NCI-H2029 (cell line): ENCODE data around the gene PIK3R1.
"Not testable (repeated sequence)": the region's sequence is repeated elsewhere in the genome, so short reads cannot be mapped to it uniquely, and the experiment has no call there.

Source experiments
- DNase-seq: peaks from one replicate; lab custom pipeline; 2025; lab: John Stamatoyannopoulos, UW

Gene PIK3R1

GRCh38 chr5:68226546-68227073 lies 11.1 kb downstream of the PIK3R1 start:
- DNase-seq = no peak

DNA sequence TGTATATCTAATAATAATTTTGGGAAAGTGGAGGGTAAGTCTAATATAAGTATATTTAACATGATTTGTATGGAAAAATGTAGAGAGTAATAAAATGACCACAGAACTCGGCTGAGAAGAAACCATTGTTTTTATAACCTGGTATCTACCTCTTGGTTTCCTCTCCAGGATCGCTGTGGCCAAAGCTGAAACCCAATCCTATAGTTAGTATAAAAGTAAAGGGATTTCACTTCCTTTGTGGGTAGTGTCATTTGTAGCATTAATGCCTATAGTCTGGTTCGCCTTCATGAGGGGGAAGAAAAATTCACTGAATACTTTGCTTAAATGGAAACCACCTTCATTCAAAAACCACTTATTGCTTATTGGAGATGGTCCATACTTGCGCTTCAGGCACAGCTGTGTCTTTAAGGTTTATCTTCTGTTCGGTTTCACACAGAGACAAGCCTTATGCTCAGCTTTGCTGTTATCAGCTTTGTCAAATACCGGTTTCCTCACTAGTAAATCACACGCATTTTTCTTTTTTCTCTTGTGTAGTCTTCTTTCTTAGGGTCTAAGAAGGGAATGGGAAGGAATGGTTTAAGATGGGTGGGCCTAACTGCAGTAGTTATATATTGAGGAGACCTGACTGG lies 12.1 kb downstream of the PIK3R1 start:
- DNase-seq = no peak

DNA sequence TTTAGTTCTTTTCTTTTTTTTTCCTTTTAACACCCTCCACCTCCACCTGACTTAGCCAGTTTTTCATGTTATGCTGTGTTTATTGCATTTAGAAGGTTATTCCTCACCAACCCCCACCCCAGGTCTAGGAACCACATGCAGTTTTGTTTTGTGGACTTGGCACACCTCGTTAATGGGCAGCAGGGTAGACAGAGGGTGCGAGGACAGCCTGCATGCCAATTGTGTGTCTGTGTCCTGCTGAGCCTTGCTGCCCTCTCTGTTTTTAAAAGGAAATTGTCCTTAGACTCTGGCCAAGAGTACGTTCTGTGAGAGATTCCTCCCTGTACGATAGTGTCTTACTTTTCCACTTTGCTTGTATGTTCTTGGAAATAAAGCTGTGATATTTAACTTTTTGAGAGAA lies 13.9 kb downstream of the PIK3R1 start:
- no peak for DNase-seq

DNA sequence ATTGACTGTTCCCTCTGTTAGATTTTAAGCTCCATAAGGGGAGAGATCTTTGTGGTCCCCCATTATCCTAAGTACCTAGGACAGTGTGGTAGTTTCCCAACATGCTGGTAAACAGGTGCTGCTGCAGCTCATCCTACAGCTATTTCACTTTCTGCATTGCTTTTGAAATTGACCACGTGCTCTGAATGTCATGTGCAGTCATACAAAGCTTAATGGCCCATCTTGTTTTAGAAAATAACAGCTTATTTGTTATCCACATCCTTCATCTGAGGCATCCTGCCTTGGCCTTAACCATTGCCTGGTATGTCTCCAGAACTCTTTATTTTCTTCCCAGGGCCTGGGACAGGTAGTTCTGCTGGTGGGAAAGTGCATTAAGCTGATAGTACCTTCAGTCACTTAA lies 14.7 kb downstream of the PIK3R1 start:
- DNase-seq = no peak

GRCh38 chr5:68231414-68232076 lies 16.0 kb downstream of the PIK3R1 start:
- no peak for DNase-seq

DNA sequence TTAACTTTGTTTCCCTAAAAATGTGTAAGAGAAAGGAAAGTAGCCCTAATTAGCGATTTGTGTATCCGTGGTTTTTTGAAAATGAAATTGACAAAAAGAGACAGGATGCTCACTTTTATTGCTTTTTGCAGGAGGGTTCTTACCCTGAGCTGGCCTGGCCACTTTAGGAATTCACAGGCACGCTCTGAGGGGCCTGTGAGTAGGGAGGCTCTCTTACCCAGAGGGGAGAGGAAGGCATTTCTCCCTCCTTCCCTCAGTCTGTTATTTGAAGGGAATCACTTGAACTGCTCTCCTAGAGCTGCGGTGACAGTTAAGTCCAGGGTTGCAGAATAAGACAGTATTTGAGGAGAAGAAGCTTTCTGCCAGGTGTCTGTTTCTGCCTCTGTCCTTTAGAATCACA lies 16.7 kb downstream of the PIK3R1 start:
- no peak for DNase-seq

DNA sequence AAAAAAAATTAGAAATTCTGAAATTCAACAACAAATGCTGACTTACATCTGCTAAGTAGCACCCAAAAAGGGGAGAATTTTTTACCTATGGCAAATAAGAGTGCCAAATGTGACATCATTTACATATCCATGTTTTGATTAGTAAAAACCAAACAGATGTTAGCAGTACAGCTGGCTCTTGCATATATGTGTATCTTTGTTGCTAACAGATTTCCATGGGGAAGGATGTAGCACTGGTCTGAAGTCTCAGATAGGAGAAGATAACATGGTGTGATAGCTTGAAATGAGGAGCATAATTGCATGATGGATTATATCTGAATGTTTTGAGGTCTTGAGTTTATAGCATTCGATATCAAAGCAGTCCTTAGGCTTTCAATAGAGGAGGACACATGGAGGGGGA lies 17.5 kb downstream of the PIK3R1 start:
- DNase-seq = no peak

DNA sequence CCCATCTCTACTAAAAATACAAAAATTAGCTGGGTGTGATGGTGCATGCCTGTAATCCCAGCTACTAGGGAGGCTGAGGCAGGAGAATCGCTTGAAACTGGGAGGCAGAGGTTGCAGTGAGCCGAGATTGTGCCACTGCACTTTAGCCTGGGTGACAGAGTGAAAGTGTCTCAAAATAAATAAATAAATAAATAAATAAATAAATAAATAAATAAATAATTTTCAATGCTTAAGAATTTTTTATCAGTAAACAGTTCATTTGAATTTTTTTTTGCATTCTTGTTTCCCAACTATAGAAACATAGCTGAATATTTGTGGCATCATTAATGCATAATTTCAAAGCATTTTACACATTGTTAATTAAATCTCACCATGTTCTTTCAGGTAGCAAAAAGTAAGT lies 19.7 kb downstream of the PIK3R1 start:
- DNase-seq = not testable (repeated sequence)

GRCh38 chr5:68237715-68238114 lies 22.2 kb downstream of the PIK3R1 start:
- DNase-seq = no peak

- DNase-seq = no peak
Observed at GRCh38 chr5:68239487-68239886, 23.9 kb downstream of the PIK3R1 start.

- DNase-seq = no peak
Observed at GRCh38 chr5:68240202-68240601, 24.6 kb downstream of the PIK3R1 start.

DNA sequence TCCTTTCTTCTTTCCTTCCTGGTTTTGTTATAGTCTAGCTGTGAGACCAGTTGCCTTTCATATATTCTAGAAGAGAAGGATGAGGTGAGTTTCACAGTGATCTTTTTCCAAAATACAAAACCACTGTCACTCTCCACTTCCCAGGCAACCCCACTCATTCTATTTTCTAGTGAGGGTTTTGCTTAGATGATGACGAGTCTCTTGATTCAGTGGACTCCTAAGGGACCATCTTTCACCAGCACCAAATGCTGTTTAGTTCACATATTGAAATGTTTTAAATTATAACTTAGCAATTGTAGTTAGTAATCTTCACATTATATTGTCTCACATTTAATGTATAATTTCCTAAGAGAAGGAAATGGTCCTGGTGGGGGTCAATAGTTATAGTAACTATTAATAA lies 25.2 kb downstream of the PIK3R1 start:
- no peak for DNase-seq

DNA sequence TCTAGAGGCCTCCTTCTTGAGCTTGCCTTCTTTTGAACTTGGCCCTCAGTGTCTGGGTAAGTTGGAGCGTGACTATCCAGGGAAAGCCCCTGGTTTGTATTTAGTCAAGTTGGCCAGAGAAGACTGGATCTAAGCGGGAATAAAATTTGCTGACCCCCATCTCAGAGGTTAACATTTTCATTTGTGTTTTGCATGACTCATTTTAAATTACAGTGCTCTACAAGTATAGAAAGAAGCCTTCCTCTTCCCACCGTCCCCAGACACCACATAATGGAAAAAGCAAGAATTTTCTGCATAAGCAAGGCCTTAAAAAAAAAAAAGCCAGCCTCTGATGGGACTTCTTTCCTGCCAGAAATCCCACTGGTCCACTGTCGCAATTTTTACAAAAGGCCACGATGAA lies 27.2 kb downstream of the PIK3R1 start:
- DNase-seq = no peak

DNA sequence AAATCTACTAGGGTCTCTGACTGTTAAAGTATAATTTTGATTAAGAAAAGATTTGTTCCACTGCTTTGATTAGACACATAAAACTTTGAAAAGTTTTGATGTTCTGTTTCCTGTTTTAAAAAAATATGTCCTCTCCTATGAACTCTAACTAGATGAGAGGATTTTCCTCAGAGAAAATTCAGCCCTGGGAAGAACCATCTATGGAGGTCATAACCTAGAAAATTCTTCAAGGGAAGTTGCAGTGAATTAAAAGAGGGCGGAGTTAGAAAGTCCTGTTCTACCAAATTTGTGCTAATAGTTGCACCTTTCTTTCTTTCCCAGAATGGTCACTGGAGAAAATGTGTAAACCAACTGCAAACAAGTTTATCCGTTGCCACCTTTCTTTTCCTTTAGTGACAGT lies 27.7 kb downstream of the PIK3R1 start:
- DNase-seq = no peak

DNA sequence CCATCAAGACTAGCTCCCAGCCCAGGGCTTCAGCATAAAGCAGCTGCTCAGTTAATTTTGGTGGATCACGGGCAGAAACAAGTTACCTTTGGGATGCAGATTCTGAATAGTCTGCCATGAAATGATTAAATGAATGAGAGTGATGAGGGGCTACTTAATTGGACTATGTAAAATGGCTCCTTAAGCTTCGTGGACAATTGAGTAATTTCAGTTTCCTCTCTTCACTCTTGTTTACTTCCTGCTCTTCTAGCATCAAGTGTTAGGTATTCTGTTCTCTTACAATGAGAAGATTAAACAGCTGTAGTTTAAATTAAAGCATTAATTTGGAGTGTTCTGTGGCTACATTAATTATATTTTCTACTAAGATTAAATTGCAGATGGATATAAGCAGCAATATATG lies 28.1 kb downstream of the PIK3R1 start:
- peak; percentile 55 for DNase-seq

- DNase-seq = no peak
Observed at GRCh38 chr5:68245319-68245718, 29.8 kb downstream of the PIK3R1 start.

DNA sequence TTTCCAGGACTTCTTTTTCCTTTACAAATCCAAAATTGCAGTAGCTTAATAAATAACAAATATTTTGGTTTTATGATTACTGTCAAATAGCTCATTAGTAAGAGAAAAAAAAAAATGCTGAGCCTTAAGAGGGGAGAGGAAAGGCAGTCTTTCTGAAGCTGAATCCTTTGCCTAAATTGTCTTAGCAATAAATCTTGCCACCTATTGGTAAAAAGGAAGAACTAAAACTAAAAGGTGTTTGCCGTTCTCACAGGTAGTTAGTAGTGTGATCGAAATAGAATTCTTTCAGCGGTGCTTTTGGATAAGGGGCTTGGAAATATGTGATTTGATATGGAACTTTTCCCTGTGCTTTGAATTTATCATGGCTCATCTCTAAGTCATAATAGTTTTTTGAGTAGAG lies 31.2 kb downstream of the PIK3R1 start:
- no peak for DNase-seq

- no peak for DNase-seq
Observed at GRCh38 chr5:68247627-68248026, 32.1 kb downstream of the PIK3R1 start.

DNA sequence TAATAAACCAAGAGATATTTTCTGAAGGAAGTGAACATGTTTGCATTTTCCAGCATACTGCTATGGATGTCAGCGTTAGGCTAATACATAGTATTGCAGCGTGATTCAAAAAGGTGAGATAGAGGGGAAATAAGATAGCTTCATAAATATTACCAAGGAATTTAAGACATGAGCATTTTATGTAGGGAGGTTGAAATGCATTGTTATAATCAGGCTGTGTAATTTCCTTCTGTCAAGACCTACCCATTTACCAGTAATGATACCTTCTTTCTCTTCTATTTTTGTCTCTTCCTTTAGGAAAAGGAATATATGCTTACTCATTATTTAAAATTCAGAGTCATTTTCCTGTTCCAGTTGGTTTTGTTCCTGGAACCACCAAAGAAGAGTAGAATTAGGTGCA lies 33.3 kb downstream of the PIK3R1 start:
- no peak for DNase-seq

DNA sequence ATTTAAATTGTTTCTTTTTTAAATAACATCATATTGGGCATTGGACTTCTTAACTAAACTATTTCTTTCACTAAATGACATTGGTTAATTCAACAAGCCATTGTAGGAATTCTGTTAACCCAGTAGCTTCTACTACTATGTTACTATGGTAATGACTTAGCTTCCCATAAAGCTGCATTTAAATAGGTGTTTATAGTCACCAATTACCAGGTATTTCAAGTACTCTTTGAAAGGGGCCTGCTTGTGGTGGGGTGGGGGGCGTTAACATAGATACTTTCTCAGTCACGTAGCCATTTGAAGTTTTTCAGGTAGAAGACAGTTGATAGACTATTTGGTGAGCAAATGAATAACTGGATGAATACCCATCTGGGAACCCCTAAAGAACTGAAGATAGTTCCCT lies 34.0 kb downstream of the PIK3R1 start:
- DNase-seq = no peak

DNA sequence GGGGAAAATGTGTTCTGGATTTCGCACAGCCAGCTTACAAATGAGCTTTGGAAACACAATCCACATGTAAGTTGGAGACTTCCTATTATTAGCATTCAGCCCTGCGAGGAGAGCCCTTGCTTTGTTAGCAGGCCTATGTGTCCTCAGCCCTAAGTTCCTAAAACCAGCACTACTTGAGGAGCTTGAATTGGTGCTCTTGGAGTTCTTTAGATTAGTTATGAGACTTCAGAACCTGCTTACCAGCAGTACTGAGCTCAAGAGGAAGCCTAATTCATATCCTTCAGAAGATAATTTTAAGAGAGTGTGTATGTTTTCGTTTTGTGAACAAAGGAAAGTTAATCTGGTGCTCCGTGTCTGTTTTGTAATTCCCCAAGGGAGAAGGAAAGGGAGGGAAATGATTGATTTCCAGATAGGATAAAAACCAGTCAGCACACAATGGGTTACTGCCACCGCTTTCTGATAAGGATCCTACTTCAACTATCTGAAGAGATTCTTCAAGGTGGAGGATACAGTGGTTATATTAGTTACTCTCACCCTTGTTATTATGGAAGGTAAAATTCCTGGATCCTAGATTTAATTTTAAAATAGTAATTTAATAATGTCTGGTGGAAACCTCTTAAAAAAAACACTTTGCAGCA lies 35.2 kb downstream of the PIK3R1 start:
- DNase-seq = no peak

DNA sequence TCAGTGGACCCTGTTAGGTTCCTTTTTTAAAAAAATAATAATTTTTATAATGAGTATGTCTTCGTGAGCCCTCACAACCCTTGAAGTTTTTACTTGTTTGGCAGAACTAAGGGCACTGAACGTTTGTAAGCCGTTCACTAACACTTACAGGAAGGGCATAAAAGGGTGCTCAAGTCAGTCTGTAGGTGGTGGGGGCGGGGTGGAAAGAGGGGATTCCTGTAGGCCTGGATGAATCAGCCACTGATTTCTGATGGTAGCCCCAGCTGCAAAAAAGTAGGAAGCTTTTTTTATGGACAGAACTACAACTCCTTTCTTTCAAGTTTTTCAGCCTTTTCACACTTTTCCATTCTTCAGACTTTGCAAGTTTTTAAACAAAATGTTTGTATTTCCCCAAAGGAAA lies 35.8 kb downstream of the PIK3R1 start:
- DNase-seq = no peak

DNA sequence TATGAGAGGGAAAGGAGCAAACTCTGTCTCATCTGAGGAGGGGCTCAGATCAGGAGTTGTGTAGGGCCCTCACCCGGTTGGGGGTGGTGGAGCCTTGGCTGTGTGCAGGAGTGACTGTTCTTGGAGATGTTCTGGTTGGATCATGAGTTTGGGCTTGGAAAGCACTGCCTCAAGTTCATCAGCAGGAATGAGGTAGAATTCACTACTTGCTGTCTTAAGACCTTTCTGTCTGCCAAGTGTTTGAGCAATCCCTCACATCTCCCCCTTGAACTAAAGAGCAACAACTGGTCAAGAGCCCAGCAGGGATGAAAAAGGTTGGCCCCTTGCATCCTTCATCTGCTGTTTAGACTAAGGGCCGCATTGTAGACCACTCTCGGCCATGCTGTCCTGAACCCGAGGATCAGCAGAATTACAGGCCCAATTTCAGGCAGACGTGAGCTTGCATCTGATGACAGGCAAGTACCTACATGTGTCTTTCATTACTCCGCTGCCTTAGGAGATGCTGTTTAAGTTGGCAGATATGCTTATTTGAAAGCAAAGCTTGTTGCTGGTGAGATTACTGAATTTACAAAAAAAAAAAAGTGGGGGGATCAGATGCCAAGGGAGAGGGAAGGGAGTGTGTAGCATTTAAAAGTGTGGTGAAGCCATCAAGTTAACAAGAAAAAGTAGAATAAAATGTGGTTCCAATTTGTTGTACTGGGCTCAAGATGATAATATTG lies 36.4 kb downstream of the PIK3R1 start:
- no peak for DNase-seq
